Vagina (tissue), 2 donors: ENCODE measurements around the gene JADE3.

Source experiments
- CTCF ChIP-seq, 3 experiments: fragments of 450-650 bp in 2 of 3; fragments of 200-600 bp in 1 of 3; sonication (generic) in 1 of 3; IDR thresholded peaks; one replicate each; pipeline ENCODE4 v1.5.1; 2017 to 2019; ENCODE audit warnings: antibody characterized with exemption in 3 of 3, mild to moderate bottlenecking in 2 of 3, moderate library complexity in 2 of 3
- POLR2A ChIP-seq, 2 donors: fragments of 450-650 bp; IDR thresholded peaks; one replicate each; pipeline ENCODE4 v1.6.1; 2017; ENCODE audit warnings: antibody characterized with exemption in 2 of 2, mild to moderate bottlenecking in 2 of 2, moderate library complexity in 2 of 2
- POLR2AphosphoS5 ChIP-seq, 2 donors: sonication (generic); formaldehyde crosslinking; IDR thresholded peaks; one replicate each; pipeline ENCODE4 v1.9.0; 2017; ENCODE audit warnings: antibody characterized with exemption in 2 of 2, mild to moderate bottlenecking in 2 of 2, low read depth in 1 of 2; ENCODE audit not compliant: insufficient read depth in 1 of 2

GRCh38 chrX:47012131-47012530 is 99.9 kb downstream of the JADE3 start:
- TF ChIP-seq CTCF (IDR thresholded peaks at IDR 0.05), result no peak
- TF ChIP-seq POLR2A (IDR thresholded peaks at IDR 0.05), result no peak
- no peak for TF ChIP-seq POLR2AphosphoS5 (IDR thresholded peaks at IDR 0.05; ENCODE audit: insufficient read depth in 1 of 2, low read depth in 1 of 2)
